ENCODE results near the gene ELAC2. TPM values are rescaled to one million over a fixed set of nuclear protein-coding genes. Genes with fewer than 3 reads are reported as not detected.

Gene ELAC2
- total and polyA plus RNA-seq, 2 of the 4 experiments (the other 2 are of a cell fraction) = 75.2 to 80.7 TPM

GRCh38 chr17:13003927-13004326, 13.9 kb downstream of the ELAC2 start:
- Histone ChIP-seq H3K14ac (replicated peaks; ENCODE audit: low read depth, low read length) (no peak overlapping the region), H2BK15ac (ENCODE audit: low read depth, low read length) (no peak overlapping the region), H2BK20ac (ENCODE audit: low read depth, low read length) (no peak overlapping the region), H3K27me3 (ENCODE audit: control insufficient read depth, insufficient read depth, low read length) (no peaks in the 10 kb centered on the region), H4K5ac (ENCODE audit: low read depth, low read length) (no peak overlapping the region), H3K4ac (ENCODE audit: low read depth, low read length) (no peak overlapping the region), H3K27ac (ENCODE audit: insufficient read depth, low read length) (no peak overlapping the region), H3K4me3 (ENCODE audit: insufficient read depth, low read depth, low read length) (no peak overlapping the region), H3K18ac (ENCODE audit: low read depth, low read length) (no peak overlapping the region), H2AFZ (replicated peaks; ENCODE audit: low read length, poor library complexity) (no peak overlapping the region), H4K91ac (ENCODE audit: insufficient read depth, low read depth, low read length) (no peak overlapping the region), H4K20me1 (ENCODE audit: insufficient read depth, low read length) (peaks cover 9% of the 10 kb centered on the region; the same call in 1 of the 2 replicates), H3K79me1 (ENCODE audit: low read depth in 1 of 2, low read length in 2 of 2) (peaks cover 6 to 19% of the 10 kb centered on the region in 2 experiments; a peak in 1 of 4 replicates), H3K4me1 (ENCODE audit: control insufficient read depth, insufficient read depth, low read length) (no peaks in the 10 kb centered on the region), H2BK5ac (ENCODE audit: low read depth, low read length, poor library complexity, severe bottlenecking) (no peak overlapping the region), H2BK120ac (ENCODE audit: low read depth, low read length) (no peak overlapping the region), H2AK9ac (replicated peaks; ENCODE audit: low read depth, low read length, poor library complexity) (no peak overlapping the region), H3K9ac (ENCODE audit: low read depth, low read length) (no peak overlapping the region), H2AK5ac (ENCODE audit: low read depth, low read length) (no peak overlapping the region), H4K8ac (ENCODE audit: low read depth in 2 of 2, low read length in 2 of 2) (no peak overlapping the region), H3K9me3 (ENCODE audit: control insufficient read depth, insufficient read depth, low read length) (no peaks in the 10 kb centered on the region), H3K36me3 (ENCODE audit: control insufficient read depth, insufficient read depth, low read length) (peaks cover 52% of the 10 kb centered on the region), H3K4me2 (ENCODE audit: low read depth, low read length) (no peak overlapping the region), H3K56ac (ENCODE audit: extremely low read depth, insufficient read depth, low read length) (no peak overlapping the region), H3K23ac (ENCODE audit: low read depth, low read length) (no peak overlapping the region), H3K9me1 (ENCODE audit: insufficient read depth, low read length) (no peaks in the 10 kb centered on the region)
- intact Hi-C loops (cut with micrococcal nuclease) = loop anchor here (1.0 to 5.0 kb wide), 6 partner anchors 261 to 1007 kb away; partner anchors contain the start of gene ZNF18
- no peak for TF ChIP-seq CHD1 (IDR thresholded peaks at IDR 0.05; ENCODE audit: low read depth, low read length)
- TF ChIP-seq RAD21 (IDR thresholded peaks at IDR 0.05; ENCODE audit: low read length) = no peak
- no peak for TF ChIP-seq MAFK (IDR thresholded peaks at IDR 0.05; ENCODE audit: low read depth, low read length)
- TF ChIP-seq POLR2A (IDR thresholded peaks at IDR 0.05; ENCODE audit: low read depth, low read length) = no peak
- no peak for TF ChIP-seq CTCF (conservative IDR thresholded peaks at IDR 0.05; ENCODE audit: low read depth, low read length)
- no peak for TF ChIP-seq BHLHE40 (IDR thresholded peaks at IDR 0.05; ENCODE audit: low read depth, low read length)
- TF ChIP-seq NFE2L2 (IDR thresholded peaks at IDR 0.05; ENCODE audit: low read depth, low read length) = no peak
- TF ChIP-seq SMC3 (IDR thresholded peaks at IDR 0.05; ENCODE audit: low read depth, low read length) = no peak
- no peak for TF ChIP-seq MXI1 (IDR thresholded peaks at IDR 0.05; ENCODE audit: borderline replicate concordance, low read depth, low read length)
- no peak for TF ChIP-seq RFX5 (IDR thresholded peaks at IDR 0.05; ENCODE audit: low read depth, low read length)
- TF ChIP-seq MAZ (IDR thresholded peaks at IDR 0.05; ENCODE audit: borderline replicate concordance, low read depth, low read length) = no peak
- TF ChIP-seq ELK1 (IDR thresholded peaks at IDR 0.05; ENCODE audit: borderline replicate concordance, low read depth, low read length) = no peak
- TF ChIP-seq RCOR1 (IDR thresholded peaks at IDR 0.05; ENCODE audit: insufficient replicate concordance, low read length) = no peak
- no peak for TF ChIP-seq FOS (IDR thresholded peaks at IDR 0.05; ENCODE audit: low read depth, low read length)
- no peak for TF ChIP-seq CEBPB (IDR thresholded peaks at IDR 0.05; ENCODE audit: low read depth, low read length)
- no peak for TF ChIP-seq USF2 (IDR thresholded peaks at IDR 0.05; ENCODE audit: low read depth, low read length)
- dilution Hi-C loops (cut with HindIII; ENCODE audit: low sequenced_read_pairs, unreplicated experiment) = no loop called here
- CTCF ChIA-PET = no interaction called here
- ATAC-seq (ENCODE audit: low read depth) (no peak), DNase-seq (no peak)
- 92% methylated on average over 2 of the region's 6 CpGs; no CpG with 5 or more reads in 1 of the 2 experiments for WGBS, 2 experiments (ENCODE audit: extremely low coverage in 2 of 2, insufficient read length in 1 of 2)
- in situ Hi-C loops (cut with MboI; ENCODE audit: low sequenced_read_pairs) = loop anchor here (5.0 to 25.0 kb wide), 5 partner anchors 339 to 1009 kb away; partner anchors contain the start of genes MYOCD and ZNF18
- POLR2A ChIA-PET (ENCODE audit: unreplicated experiment) = no interaction called here
- no TSS peak for BruUV-seq (replicated peaks)
